ENCODE measurements around the gene ARSG.
"Not testable (repeated sequence)": the region's sequence is repeated elsewhere in the genome, so short reads cannot be mapped to it uniquely, and the experiment has no call there.

GRCh38 chr17:68309066-68309670, 17.9 kb downstream of the ARSG start:
- TF ChIP-seq CTCF (conservative IDR thresholded peaks at IDR 0.05; ENCODE audit: low read depth, low read length); RAD21 (IDR thresholded peaks at IDR 0.05; ENCODE audit: low read length); POLR2A (IDR thresholded peaks at IDR 0.05; ENCODE audit: low read depth, low read length); MAFK (IDR thresholded peaks at IDR 0.05; ENCODE audit: low read depth, low read length); RFX5 (IDR thresholded peaks at IDR 0.05; ENCODE audit: low read depth, low read length); MXI1 (IDR thresholded peaks at IDR 0.05; ENCODE audit: borderline replicate concordance, low read depth, low read length): not testable (repeated sequence)

Data from IMR-90 (cell line).